Spleen (tissue), 11 donors: ENCODE measurements around the gene HTR4. TPM values are rescaled to one million over a fixed set of nuclear protein-coding genes. Genes with fewer than 3 reads are reported as not detected.

ENCODE experiments used
- DNase-seq: peaks from one replicate; pipeline ENCODE4 v3.0.0-alpha.2; 2020
- H3K27ac ChIP-seq, 8 donors: fragments of 200-600 bp; sonication (generic) in 7 of 8; 1 replicate in 4 of 8; 2 replicates in 4 of 8; pipeline versions ENCODE4 v1.5.0 to v1.8.0; 2016 to 2021; ENCODE audit warnings: inconsistent platforms in 4 of 8, mild to moderate bottlenecking in 4 of 8, moderate library complexity in 1 of 8
- H3K27me3 ChIP-seq, 7 donors: fragments of 200-600 bp; sonication (generic) in 6 of 7; replicated peaks in 1 of 7; 1 replicate in 4 of 7; 2 replicates in 3 of 7; pipeline versions ENCODE4 v1.5.0 to v1.8.0; 2016 to 2021; ENCODE audit warnings: inconsistent platforms in 3 of 7, mild to moderate bottlenecking in 1 of 7
- H3K36me3 ChIP-seq, 6 donors: fragments of 200-600 bp; sonication (generic) in 5 of 6; 1 replicate in 4 of 6; 2 replicates in 2 of 6; pipeline versions ENCODE4 v1.5.0 to v1.8.0; 2016 to 2021; ENCODE audit warnings: inconsistent platforms in 2 of 6
- H3K4me1 ChIP-seq, 6 donors: fragments of 200-600 bp; sonication (generic) in 5 of 6; 1 replicate in 3 of 6; 2 replicates in 3 of 6; pipeline versions ENCODE4 v1.5.0 to v1.8.0; 2016 to 2021; ENCODE audit warnings: inconsistent platforms in 3 of 6
- H3K4me3 ChIP-seq, 8 donors: fragments of 200-600 bp; sonication (generic) in 7 of 8; 1 replicate in 4 of 8; 2 replicates in 4 of 8; pipeline versions ENCODE4 v1.5.0 to v1.8.0; 2016 to 2021; ENCODE audit warnings: inconsistent platforms in 4 of 8, mild to moderate bottlenecking in 4 of 8, moderate library complexity in 2 of 8
- H3K9me3 ChIP-seq, 8 donors: fragments of 200-600 bp; sonication (generic) in 7 of 8; 1 replicate in 4 of 8; 2 replicates in 4 of 8; pipeline versions ENCODE4 v1.5.0 to v1.8.0; 2016 to 2021; ENCODE audit warnings: inconsistent platforms in 4 of 8
- CTCF ChIP-seq, 11 experiments: fragments of 200-600 bp in 7 of 11; fragments of 450-650 bp in 4 of 11; sonication (generic) in 4 of 11; IDR thresholded peaks in 8 of 11; conservative IDR thresholded peaks in 3 of 11; 1 replicate in 7 of 11; 2 replicates in 4 of 11; pipeline versions ENCODE4 v1.4.0 to v1.8.0; 2016 to 2021; ENCODE audit warnings: antibody characterized with exemption in 11 of 11, inconsistent platforms in 4 of 11, mild to moderate bottlenecking in 1 of 11
- POLR2A ChIP-seq, 3 donors: fragments of 450-650 bp; IDR thresholded peaks; one replicate each; pipeline ENCODE4 v1.5.1; 2017; ENCODE audit warnings: antibody characterized with exemption in 3 of 3, mild to moderate bottlenecking in 1 of 3
- POLR2AphosphoS5 ChIP-seq, 3 donors: sonication (generic); formaldehyde crosslinking; IDR thresholded peaks; one replicate each; pipeline ENCODE4 v1.5.1; 2017; ENCODE audit warnings: antibody characterized with exemption in 3 of 3
- WGBS, 5 donors: extraction: QIAGEN DNeasy Blood & Tissue Kit in 3 of 5; methylation state at CpG; one replicate each; pipeline versions ENCODE4 v1.1.5 to v1.1.7; 2013 to 2018; 5-methylcytosine and 5-hydroxymethylcytosine counted together
- intact Hi-C: fragments of 100-400 bp; cut with DNase I; formaldehyde crosslinking; loops from one replicate; pipeline ENCODE4 v1.15.0; 2023; ENCODE audit warnings: low total_unique reads
- polyA plus RNA-seq, 3 donors: library from polyadenylated mRNA; stranded (reverse); fragments of 200-250 nt; gene quantifications; one replicate each; pipeline ENCODE4 v1.2.1, GENCODE V29; 2013
- total RNA-seq, 7 donors: library from RNA; depleted of rRNA in 3 of 7; stranded (reverse); fragments of >200 nt in 3 of 7; fragmentation: NEBNext Ultra II Directional in 4 of 7; extraction: Animal tissue kit (Norgen Biotek cat#: 25700) in 4 of 7; gene quantifications; one replicate each; pipeline versions ENCODE4 v1.1.0 to v1.2.1, GENCODE V29; 2016 to 2021
- donor health status: healthy with polysubstance abuse.
- donor health status: DM: no; HTN: no; CAD: no; lungs with moderate emphysema.
- donor health status: DM: no; HTN: no; CAD: no.
- donor health status: Bipolar disorder and iron deficiency.
- donor health status: healthy.
- donor health status: DM: no; HTN: no; CAD: no.
- donor health status: DM: yes; HTN: yes; CAD: no.

The HTR4 gene
- total and polyA plus RNA-seq, 10 donors = 0.03 to 0.79 (median 0.41) TPM; not detected in 5

- TF ChIP-seq CTCF (IDR thresholded peaks at IDR 0.05 in 8 of 11, conservative IDR thresholded peaks at IDR 0.05 in 3 of 11) (no peak), POLR2AphosphoS5 (IDR thresholded peaks at IDR 0.05) (no peak), POLR2A (IDR thresholded peaks at IDR 0.05) (no peak)
- intact Hi-C loops = no loop called here
- Histone ChIP-seq H3K4me3 (no peak overlapping the region), H3K27me3 (peaks cover 0 to 8% (median 0%) of the 10 kb centered on the region in 7 donors), H3K36me3 (no peaks in the 10 kb centered on the region), H3K4me1 (no peaks in the 10 kb centered on the region), H3K9me3 (no peaks in the 10 kb centered on the region), H3K27ac (no peak overlapping the region)
- 71 to 91% (median 81%) methylated on average over 3 of the region's 3 CpGs for WGBS, 5 donors
- DNase-seq = no peak
Observed at GRCh38 chr5:148458036-148458888, 196.1 kb downstream of the HTR4 start.

GRCh38 chr5:148457183-148457620 lies 197.1 kb downstream of the HTR4 start:
- TF ChIP-seq POLR2A (IDR thresholded peaks at IDR 0.05) = no peak
- TF ChIP-seq CTCF (IDR thresholded peaks at IDR 0.05 in 8 of 11, conservative IDR thresholded peaks at IDR 0.05 in 3 of 11) = peak in 7 of 11 experiments; percentile 6 to 33 (median 28)
- Histone ChIP-seq H3K27me3 (peaks cover 0 to 8% (median 0%) of the 10 kb centered on the region in 7 donors), H3K36me3 (no peaks in the 10 kb centered on the region), H3K9me3 (no peaks in the 10 kb centered on the region), H3K4me3 (no peak overlapping the region), H3K4me1 (no peaks in the 10 kb centered on the region), H3K27ac (no peak overlapping the region)
- no peak for DNase-seq
- intact Hi-C loops = no loop called here
- 39 to 49% (median 48%) methylated on average over 5 of the region's 5 CpGs for WGBS, 5 donors

- peaks cover 0 to 8% (median 0%) of the 10 kb centered on the region in 7 donors for H3K27me3 ChIP-seq
- TF ChIP-seq POLR2AphosphoS5 (IDR thresholded peaks at IDR 0.05) = no peak
- TF ChIP-seq POLR2A (IDR thresholded peaks at IDR 0.05) = no peak
- TF ChIP-seq CTCF (IDR thresholded peaks at IDR 0.05 in 8 of 11, conservative IDR thresholded peaks at IDR 0.05 in 3 of 11) = no peak
- H3K27ac ChIP-seq = no peak overlapping the region
- no peak for DNase-seq
- intact Hi-C loops = no loop called here
- H3K4me3 ChIP-seq = no peak overlapping the region
- WGBS, 5 donors = 81 to 88% (median 83%) methylated on average over 6 of the region's 6 CpGs
- no peaks in the 10 kb centered on the region for H3K4me1 ChIP-seq
- H3K36me3 ChIP-seq = no peaks in the 10 kb centered on the region
- H3K9me3 ChIP-seq = no peaks in the 10 kb centered on the region
Observed at GRCh38 chr5:148455185-148455584, 199.1 kb downstream of the HTR4 start.

GRCh38 chr5:148454576-148454975 lies 199.8 kb downstream of the HTR4 start:
- no peaks in the 10 kb centered on the region for H3K36me3 ChIP-seq
- no peak for DNase-seq
- WGBS, 5 donors = 79 to 96% (median 89%) methylated on average over 5 of the region's 5 CpGs
- intact Hi-C loops = no loop called here
- H3K9me3 ChIP-seq = no peaks in the 10 kb centered on the region
- H3K27ac ChIP-seq = no peak overlapping the region
- no peak overlapping the region for H3K4me3 ChIP-seq
- H3K27me3 ChIP-seq = peaks cover 0 to 8% (median 0%) of the 10 kb centered on the region in 7 donors
- no peaks in the 10 kb centered on the region for H3K4me1 ChIP-seq
- no peak for TF ChIP-seq CTCF (IDR thresholded peaks at IDR 0.05 in 8 of 11, conservative IDR thresholded peaks at IDR 0.05 in 3 of 11)
- TF ChIP-seq POLR2AphosphoS5 (IDR thresholded peaks at IDR 0.05) = no peak
- no peak for TF ChIP-seq POLR2A (IDR thresholded peaks at IDR 0.05)
